T-helper 1 cell (primary cell): ENCODE measurements around the gene MOB3A.

Experiments
- DNase-seq, 5 donors: peaks; one replicate each; pipeline ENCODE4 v3.0.0-alpha.2; 2012 to 2020

Gene MOB3A

GRCh38 chr19:2058570-2059421 lies 37.3 kb downstream of the MOB3A start:
- DNase-seq = no peak

DNA sequence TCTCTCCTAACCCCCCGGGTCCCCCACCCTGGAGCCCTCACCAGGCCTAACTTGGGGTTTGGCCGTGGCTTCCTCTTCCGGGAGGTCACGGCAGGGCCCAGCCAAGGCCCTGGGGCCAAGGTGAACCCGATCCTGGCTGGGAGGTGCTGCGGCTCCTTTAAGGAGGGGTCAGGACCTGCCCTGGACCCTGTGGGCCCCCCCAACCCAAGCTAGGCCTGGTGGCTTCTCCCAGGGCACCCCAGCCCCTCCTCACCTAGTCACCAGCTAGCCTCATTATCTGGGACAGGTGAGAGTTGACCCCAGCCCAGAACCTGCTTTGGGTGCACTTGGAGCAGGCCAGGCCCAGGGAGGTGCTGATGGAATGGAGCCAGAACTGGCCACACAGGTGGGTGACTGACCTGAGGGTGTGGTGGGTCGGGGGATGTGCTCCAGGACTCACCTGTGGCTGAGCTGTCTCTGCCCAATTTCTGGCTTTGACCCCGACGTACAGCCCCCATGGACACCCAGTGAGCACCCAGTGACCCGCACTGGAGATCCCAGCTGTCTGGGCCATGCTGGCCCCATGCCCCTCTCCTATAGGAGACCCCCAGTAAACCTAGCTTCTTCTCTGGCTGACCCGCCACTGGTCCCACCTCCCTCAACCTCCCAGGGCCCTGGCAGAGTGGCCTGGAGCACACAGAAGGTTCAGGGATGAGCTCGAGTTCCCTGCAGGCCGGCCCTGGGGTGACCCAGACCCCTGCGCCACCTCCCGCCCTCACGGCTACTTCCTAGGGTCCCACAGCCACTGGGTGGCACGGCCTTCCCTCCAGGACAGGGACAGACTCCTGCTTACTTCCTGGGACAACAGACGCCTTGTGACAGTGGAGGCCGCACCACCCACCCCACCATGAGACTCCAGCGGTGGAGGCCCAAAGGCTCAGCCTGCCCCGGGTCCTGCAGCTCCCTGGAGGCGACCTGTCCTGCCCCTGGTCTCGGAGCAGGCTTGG lies 38.3 kb downstream of the MOB3A start:
- DNase-seq = no peak

GRCh38 chr19:2056837-2057192 lies 39.3 kb downstream of the MOB3A start:
- DNase-seq = no peak

DNA sequence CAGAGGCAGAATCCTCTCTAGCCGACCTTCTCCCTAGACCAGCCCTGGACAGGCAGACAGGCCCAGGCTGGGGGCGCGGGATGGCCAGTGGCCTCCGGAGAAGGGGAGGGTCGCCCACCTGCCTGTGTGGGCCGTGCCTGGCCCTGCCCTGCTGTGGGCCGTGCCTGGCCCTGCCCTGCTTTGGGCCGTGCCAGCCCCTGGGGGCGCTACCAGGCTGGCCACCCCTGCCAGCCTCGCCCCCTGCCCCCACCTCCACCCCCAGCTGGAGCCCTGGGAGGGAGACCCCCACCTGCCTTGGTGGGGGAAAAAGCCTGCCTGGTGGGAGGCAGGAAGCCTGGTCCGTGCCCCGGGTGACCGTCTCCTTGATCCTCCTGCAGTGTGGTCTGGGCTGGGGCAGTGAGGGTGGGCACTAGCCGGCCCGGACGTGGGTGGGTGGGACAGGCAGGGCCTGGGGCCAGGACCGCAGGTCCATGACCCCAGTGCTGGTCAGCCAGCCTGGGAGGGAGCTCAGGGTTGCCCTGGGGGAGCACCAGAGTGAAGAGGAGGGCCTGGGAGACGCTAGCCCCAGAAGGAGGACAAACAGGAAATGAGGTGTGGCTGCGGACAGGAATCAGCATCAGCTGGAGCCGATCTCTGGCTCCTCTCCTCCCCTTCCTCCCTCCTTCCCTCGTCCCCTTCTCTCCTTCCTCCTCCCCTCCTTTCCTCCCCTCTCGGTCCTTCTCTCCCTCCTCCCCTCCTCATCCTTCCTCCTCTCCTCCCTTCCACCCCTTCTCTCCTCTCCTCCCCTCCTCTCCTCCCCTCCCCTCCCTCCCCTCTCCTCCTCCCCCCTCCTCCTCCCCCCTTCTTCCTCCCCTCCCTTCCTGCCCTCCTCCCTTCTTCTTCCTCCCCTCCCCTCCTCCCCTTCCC lies 39.9 kb downstream of the MOB3A start:
- DNase-seq = peak in 1 of 5 donors; percentile 66

- no peak for DNase-seq
These were observed 41.4 kb downstream of the MOB3A start for GRCh38 chr19:2054763-2055162.

DNA sequence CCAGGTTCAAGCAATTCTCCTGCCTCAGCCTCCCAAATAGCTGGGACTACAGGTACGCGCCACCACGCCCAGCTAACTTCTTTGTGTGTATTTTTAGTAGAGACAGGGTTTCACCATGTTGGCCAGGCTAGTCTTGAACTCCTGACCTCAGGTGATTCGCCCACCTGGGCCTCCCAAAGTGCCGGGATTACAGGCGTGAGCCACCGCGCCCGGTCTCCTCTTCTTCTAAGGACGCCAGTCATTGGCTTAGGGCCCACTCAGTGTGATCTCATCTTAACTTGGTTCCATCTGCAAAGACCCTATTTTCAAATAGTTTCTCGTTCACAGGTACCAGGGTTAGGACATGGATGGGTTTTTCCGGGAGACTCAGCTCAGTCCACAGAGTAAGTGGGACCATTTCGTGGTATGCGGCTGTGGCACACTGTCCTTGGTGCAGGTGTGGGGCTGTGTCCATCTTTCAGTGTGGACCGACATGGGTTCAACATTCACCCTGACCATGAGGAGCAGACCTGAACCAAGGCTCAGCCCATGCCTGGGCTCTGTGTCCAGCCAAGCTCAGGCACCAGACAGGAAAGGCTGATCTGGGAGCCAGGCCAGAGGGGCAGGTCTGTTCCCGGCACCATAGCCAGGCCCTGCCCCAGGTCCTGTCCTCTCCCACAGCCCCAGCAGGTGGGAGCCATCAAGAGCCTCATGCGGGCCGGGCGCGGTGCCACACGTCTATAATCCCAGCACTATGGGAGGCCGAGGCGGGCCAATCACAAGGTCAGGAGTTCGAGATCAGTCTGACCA lies 42.3 kb downstream of the MOB3A start:
- no peak for DNase-seq

DNA sequence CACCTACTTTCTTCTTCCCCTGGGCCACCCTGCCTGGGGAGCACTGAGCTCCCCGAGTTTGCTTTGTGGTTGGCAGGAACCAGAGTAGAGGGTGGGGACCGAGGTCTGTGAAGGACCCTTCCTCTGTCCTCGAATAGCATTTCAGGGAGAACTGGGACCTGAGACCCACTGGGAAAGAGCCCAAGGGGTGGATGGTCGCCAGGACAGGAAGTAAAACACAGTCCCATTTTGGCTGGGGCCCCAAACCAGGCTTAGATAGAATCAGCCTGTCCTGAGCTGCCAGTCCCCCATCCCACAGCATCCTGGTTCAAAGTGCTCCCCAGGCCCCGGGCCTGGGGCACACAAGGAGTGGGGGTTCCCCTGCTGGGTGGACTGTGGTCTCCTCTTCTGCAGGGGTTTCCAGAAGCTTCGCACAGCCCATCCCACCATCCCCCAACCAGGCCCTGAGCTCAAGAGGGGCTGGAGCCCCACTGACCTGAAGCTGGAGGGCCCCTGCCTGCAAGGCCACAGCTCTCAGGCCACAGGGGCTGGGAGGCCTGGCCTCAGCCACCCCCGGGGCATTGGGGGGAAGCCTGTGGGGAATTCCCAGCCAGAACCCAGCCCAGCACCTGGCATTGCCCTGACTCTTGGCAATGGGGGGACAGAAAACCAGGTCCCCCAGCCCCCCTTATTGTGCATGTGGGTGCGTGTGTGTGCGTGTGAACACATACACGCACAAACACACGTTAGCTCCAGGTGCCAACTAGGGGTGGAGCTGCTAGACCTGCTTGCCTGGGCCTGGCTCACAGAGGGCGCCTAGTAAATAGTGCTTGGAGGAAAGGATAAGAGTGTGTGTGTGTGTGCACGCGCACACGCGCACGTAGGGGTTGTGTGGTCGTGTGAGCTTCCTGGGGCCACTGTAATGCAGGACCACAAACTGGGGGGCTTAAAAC lies 44.1 kb downstream of the MOB3A start:
- peak in 3 of 5 donors; percentile 45 to 56 (median 48) for DNase-seq

- peak; percentile 86 to 95 (median 89) for DNase-seq
These were observed 44.9 kb downstream of the MOB3A start, which contains the start of gene MKNK2 for GRCh38 chr19:2050991-2051772. MKNK2 (minus strand) TSS chr19:2051244; CDS start chr19:2050851, 393 bp downstream.

DNA sequence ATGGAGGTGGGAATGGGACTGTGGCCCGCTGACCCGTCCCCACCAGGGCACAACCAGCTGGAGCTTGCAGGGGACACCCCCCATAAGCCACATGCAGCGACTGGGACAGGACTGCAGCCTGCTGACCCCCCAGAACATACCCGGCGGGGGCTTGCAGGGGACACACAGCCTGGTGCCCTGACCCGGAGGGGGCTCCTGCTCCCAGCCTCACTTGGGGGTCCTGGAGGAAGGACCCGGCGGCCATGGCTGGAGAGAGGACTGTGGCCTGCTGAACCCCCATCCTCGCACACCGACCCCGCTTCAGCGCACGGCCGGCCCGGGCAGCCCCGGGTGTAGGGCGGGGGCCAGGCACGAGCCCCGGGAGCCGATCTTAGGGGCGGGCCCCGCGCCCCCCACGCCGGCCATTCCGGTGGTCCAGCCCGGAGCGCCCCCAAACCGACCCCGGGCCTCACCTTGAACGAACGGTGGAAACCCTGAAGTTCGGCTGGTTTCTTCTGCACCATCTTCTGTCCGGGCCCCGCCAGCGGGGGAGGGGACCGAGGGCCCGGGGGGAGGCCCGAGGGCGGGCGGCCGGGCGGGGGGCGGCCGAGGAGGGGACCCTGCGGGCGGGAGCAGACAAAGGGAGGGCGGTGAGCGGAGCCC lies 45.7 kb downstream of the MOB3A start:
- DNase-seq = peak in 1 of 5 donors; percentile 44

- peak in 3 of 5 donors; percentile 49 to 77 (median 55) for DNase-seq
These were observed 46.3 kb downstream of the MOB3A start for GRCh38 chr19:2049741-2050348.

GRCh38 chr19:2048959-2049740 lies 47.0 kb downstream of the MOB3A start:
- no peak for DNase-seq

DNA sequence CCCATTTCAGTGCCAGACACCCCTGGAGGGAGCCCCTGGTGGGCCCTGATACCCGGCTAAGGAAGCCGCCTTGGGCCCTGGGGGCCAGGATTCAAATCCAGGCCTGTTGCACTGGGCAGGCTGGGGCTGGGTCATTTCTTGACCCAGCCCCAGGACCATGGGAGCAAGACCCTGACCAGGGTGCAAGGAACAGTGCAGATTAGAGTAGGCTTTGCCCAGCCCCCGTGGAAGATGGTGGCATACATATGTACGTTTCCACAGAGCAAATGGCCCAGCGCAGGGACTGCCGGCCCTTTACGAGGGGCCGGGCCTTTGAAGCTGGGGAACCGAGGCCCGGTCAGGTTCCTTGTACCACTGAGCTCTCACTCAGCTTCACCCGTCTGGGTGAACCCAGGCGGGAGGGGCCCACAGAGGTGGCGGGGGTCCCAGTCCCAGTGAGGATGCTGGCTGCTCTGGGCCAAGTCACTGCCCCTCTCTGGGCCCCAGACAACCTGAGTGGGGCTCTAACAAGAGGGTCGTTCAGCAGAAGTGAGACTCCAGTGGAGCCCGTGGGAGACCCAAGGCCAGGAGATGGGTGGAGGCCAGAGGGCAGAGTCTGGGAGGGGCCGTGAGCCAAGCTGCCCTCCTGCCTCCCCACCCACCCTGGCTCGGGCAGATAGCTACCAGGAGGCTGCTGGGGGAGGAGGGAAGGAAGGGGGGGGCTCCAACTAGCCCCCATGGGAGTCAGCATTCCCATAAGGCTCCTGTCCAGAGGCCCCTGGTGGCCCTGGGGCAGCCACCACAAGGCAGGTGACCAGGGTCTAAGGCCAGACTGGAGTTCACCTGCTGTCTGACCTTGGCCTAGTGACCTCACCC lies 47.8 kb downstream of the MOB3A start:
- no peak for DNase-seq

- DNase-seq = no peak
These were observed 48.5 kb downstream of the MOB3A start for GRCh38 chr19:2047449-2048103.

GRCh38 chr19:2047076-2047448 lies 49.1 kb downstream of the MOB3A start:
- no peak for DNase-seq

- no peak for DNase-seq
These were observed 49.8 kb downstream of the MOB3A start for GRCh38 chr19:2046046-2046907.
